H1 (cell line): ENCODE measurements around the gene LRRC49. TPM values are rescaled to one million over a fixed set of nuclear protein-coding genes. Genes with fewer than 3 reads are reported as not detected.

Experiments
- CTCF ChIA-PET: fragments of 300-600 bp; sonication (Branson Sonifier 250); formaldehyde crosslinking; loops from one replicate; lab custom pipeline; 2021; ENCODE audit not compliant: partially characterized antibody; lab: Charles Lee
- POLR2A ChIA-PET: fragments of 300-600 bp; sonication (Branson Sonifier 250); formaldehyde crosslinking; loops from one replicate; lab custom pipeline; 2021; ENCODE audit warnings: inconsistent platforms; ENCODE audit not compliant: partially characterized antibody; lab: Charles Lee
- DNase-seq, 2 experiments: peaks; one replicate each; pipeline versions ENCODE4 v3.0.0 to v3.0.0-alpha.2; 2010 to 2022; ENCODE audit warnings: low spot score in 2 of 2, low read depth in 1 of 2, mixed read lengths in 1 of 2
- FAIRE-seq: peaks from 2 replicates; lab custom pipeline; 2011; peaks lifted over from hg19 to GRCh38; lab: Jason Lieb, UNC
- H2AFZ ChIP-seq: 2 replicates; pipeline ENCODE4 v1.8.1; 2012; ENCODE audit warnings: low read length, inconsistent platforms
- H2AK5ac ChIP-seq: 2 replicates; pipeline ENCODE4 v1.6.1; 2013; ENCODE audit warnings: low read depth, low read length
- H2BK120ac ChIP-seq: replicated peaks from 2 replicates; pipeline ENCODE3; 2013; ENCODE audit warnings: low read depth, low read length, inconsistent platforms
- H2BK12ac ChIP-seq: 2 replicates; pipeline ENCODE4 v1.6.1; 2013; ENCODE audit warnings: low read depth, low read length
- H2BK15ac ChIP-seq: 2 replicates; pipeline ENCODE4 v1.6.1; 2013; ENCODE audit warnings: low read length
- H2BK20ac ChIP-seq: 2 replicates; pipeline ENCODE4 v1.6.1; 2013; ENCODE audit warnings: low read length
- H2BK5ac ChIP-seq: 2 replicates; pipeline ENCODE4 v1.6.1; 2013; ENCODE audit warnings: low read depth, low read length
- H3K14ac ChIP-seq: 2 replicates; pipeline ENCODE4 v1.6.1; 2013; ENCODE audit warnings: inconsistent platforms; ENCODE audit not compliant: insufficient read length
- H3K18ac ChIP-seq: 2 replicates; pipeline ENCODE4 v1.6.1; 2013; ENCODE audit warnings: low read length; ENCODE audit errors: extremely low read depth
- H3K23ac ChIP-seq: 2 replicates; pipeline ENCODE4 v1.6.1; 2013; ENCODE audit warnings: inconsistent platforms; ENCODE audit not compliant: insufficient read length
- H3K23me2 ChIP-seq: 2 replicates; pipeline ENCODE4 v1.6.1; 2013; ENCODE audit warnings: low read depth, low read length
- H3K27ac ChIP-seq: 2 replicates; pipeline ENCODE4 v1.6.1; 2011; ENCODE audit warnings: low read depth, low read length, inconsistent platforms
- H3K27me3 ChIP-seq, 4 experiments: replicated peaks in 1 of 4; 1 replicate in 1 of 4; 2 replicates in 3 of 4; pipeline versions ENCODE4 v1.6.1 to v1.8.1; 2011 to 2013; ENCODE audit warnings: low read length in 3 of 4, mild to moderate bottlenecking in 3 of 4, inconsistent platforms in 2 of 4, mixed read lengths in 2 of 4, moderate library complexity in 1 of 4; ENCODE audit not compliant: control insufficient read depth in 3 of 4, insufficient read depth in 3 of 4; ENCODE audit errors: extremely low read depth in 1 of 4
- H3K36me3 ChIP-seq, 4 experiments: 2 replicates each; pipeline versions ENCODE4 v1.6.1 to v1.8.1; 2011 to 2013; ENCODE audit warnings: mild to moderate bottlenecking in 4 of 4, low read length in 3 of 4, moderate library complexity in 2 of 4, control low read depth in 1 of 4, inconsistent platforms in 1 of 4; ENCODE audit not compliant: insufficient read depth in 4 of 4, control insufficient read depth in 2 of 4
- H3K4ac ChIP-seq: replicated peaks from 2 replicates; pipeline ENCODE3; 2013; ENCODE audit warnings: low read length, low read depth, mixed read lengths, inconsistent platforms; ENCODE audit not compliant: insufficient read length
- H3K4me1 ChIP-seq, 4 experiments: replicated peaks in 1 of 4; 1 replicate in 1 of 4; 2 replicates in 3 of 4; pipeline versions ENCODE4 v1.6.1 to v1.8.1; 2011 to 2013; ENCODE audit warnings: low read length in 3 of 4, inconsistent platforms in 2 of 4, mixed read lengths in 1 of 4; ENCODE audit not compliant: insufficient read depth in 4 of 4, control insufficient read depth in 3 of 4
- H3K4me2 ChIP-seq, 2 experiments: 2 replicates each; pipeline versions ENCODE4 v1.6.1 to v1.8.1; 2011 to 2013; ENCODE audit warnings: low read depth in 2 of 2, low read length in 2 of 2, control low read depth in 1 of 2, inconsistent platforms in 1 of 2, mild to moderate bottlenecking in 1 of 2; ENCODE audit not compliant: insufficient read depth in 1 of 2
- H3K4me3 ChIP-seq, 4 experiments: fragments of 200-600, 300-600 bp in 1 of 4; sonication (generic), shearing (Covaris generic), sonication (Bioruptor Twin) in 1 of 4; 2 replicates each; pipeline versions ENCODE4 v1.5.1 to v1.8.1; 2011 to 2016; ENCODE audit warnings: low read length in 4 of 4, low read depth in 3 of 4, control low read depth in 2 of 4, inconsistent platforms in 2 of 4, mild to moderate bottlenecking in 2 of 4, mixed read lengths in 1 of 4, moderate library complexity in 1 of 4; ENCODE audit not compliant: insufficient read depth in 2 of 4; ENCODE audit errors: extremely low read depth in 1 of 4
- H3K56ac ChIP-seq: replicated peaks from 2 replicates; pipeline ENCODE3; 2013; ENCODE audit warnings: low read depth, mild to moderate bottlenecking, mixed read lengths, low read length, inconsistent platforms; ENCODE audit not compliant: insufficient read length
- H3K79me1 ChIP-seq: 2 replicates; pipeline ENCODE4 v1.6.1; 2013; ENCODE audit warnings: low read depth, low read length, control low read depth
- H3K79me2 ChIP-seq, 2 experiments: 2 replicates each; pipeline versions ENCODE4 v1.6.1 to v1.8.1; 2012 to 2013; ENCODE audit warnings: low read length in 2 of 2, mild to moderate bottlenecking in 2 of 2, inconsistent platforms in 1 of 2; ENCODE audit not compliant: insufficient read depth in 2 of 2, control insufficient read depth in 1 of 2
- H3K9ac ChIP-seq, 4 experiments: replicated peaks in 1 of 4; 1 replicate in 1 of 4; 2 replicates in 3 of 4; pipeline versions ENCODE4 v1.6.1 to v1.8.1; 2011 to 2013; ENCODE audit warnings: low read depth in 3 of 4, low read length in 3 of 4, control low read depth in 2 of 4, mild to moderate bottlenecking in 2 of 4, moderate library complexity in 2 of 4, inconsistent platforms in 1 of 4; ENCODE audit errors: extremely low read depth in 1 of 4
- H3K9me3 ChIP-seq, 2 experiments: 2 replicates each; pipeline versions ENCODE4 v1.6.1 to v1.8.1; 2012 to 2013; ENCODE audit warnings: mild to moderate bottlenecking in 2 of 2, moderate library complexity in 2 of 2, control low read depth in 1 of 2, inconsistent platforms in 1 of 2, low read depth in 1 of 2, low read length in 1 of 2, mixed read lengths in 1 of 2; ENCODE audit not compliant: insufficient read depth in 2 of 2
- H4K20me1 ChIP-seq, 2 experiments: replicated peaks in 1 of 2; 2 replicates each; pipeline versions ENCODE3 to v1.8.1; 2011 to 2013; ENCODE audit warnings: inconsistent platforms in 2 of 2, low read length in 2 of 2, mild to moderate bottlenecking in 1 of 2; ENCODE audit not compliant: insufficient read depth in 2 of 2, control insufficient read depth in 1 of 2
- H4K5ac ChIP-seq: 2 replicates; pipeline ENCODE4 v1.6.1; 2013; ENCODE audit warnings: low read length, low read depth, mixed read lengths, inconsistent platforms; ENCODE audit not compliant: insufficient read length
- H4K8ac ChIP-seq: 2 replicates; pipeline ENCODE4 v1.8.0; 2013; ENCODE audit warnings: mild to moderate bottlenecking, moderate library complexity, low read length, inconsistent platforms; ENCODE audit not compliant: insufficient read depth; ENCODE audit errors: extremely low read depth
- H4K91ac ChIP-seq: replicated peaks from 2 replicates; pipeline ENCODE3; 2013; ENCODE audit warnings: low read length, mixed read lengths, inconsistent platforms; ENCODE audit not compliant: insufficient read length
- EZH2 ChIP-seq: fragments of 200-600 bp; sonication (generic); IDR thresholded peaks from 2 replicates; pipeline ENCODE4 v1.7.1; 2012; ENCODE audit warnings: low read depth, mild to moderate bottlenecking, moderate library complexity, low read length, inconsistent platforms; ENCODE audit not compliant: severe bottlenecking
- ZNF274 ChIP-seq: IDR thresholded peaks from 2 replicates; pipeline ENCODE4 v1.7.0; 2012; ENCODE audit warnings: low read length, borderline replicate concordance; ENCODE audit errors: extremely low read depth
- polyA plus RNA-seq, 7 experiments: library from polyadenylated mRNA; depleted of rRNA in 3 of 7; stranded (reverse) in 5 of 7; unstranded in 2 of 7; fragments of >200 nt in 5 of 7; fragments of 200-250 nt in 2 of 7; gene quantifications; 1 replicate in 5 of 7; 2 replicates in 1 of 7; 4 replicates in 1 of 7; pipeline versions ENCODE4 v1.2.1 to v1.2.3, GENCODE V29; 2011 to 2013; ENCODE audit warnings: missing spikeins in 2 of 7, mixed read lengths in 2 of 7
- total RNA-seq: library from RNA; stranded (reverse); fragmentation: NEBNext Ultra II Directional; extraction: Animal tissue kit (Norgen Biotek cat#: 25700); gene quantifications from 2 replicates; pipeline ENCODE4 v1.2.1, GENCODE V29; 2021

LRRC49 gene
- total and polyA plus RNA-seq, 2 of the 8 experiments (the other 6 are each of a cell fraction or from before 2014, with no cell fraction given), result 5.0 to 10.4 TPM

DNA sequence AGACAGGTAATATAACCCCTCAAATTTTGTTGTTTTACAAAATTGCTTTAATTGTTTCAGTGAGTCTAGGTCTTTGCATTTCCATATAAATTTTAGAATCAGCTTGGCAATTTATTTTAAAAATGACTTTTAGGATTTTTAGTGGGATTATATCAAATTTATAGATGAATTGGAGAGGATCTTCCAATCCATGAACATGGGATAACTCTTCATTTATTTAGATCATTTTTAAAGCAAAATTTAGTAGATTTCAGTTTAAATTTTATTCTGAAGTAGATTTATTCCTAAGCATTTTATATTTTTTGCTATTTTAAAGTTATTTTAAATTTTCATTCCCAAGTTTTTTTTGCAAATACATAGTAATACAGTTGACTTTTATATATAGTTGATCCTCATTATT, 164.5 kb downstream of the LRRC49 start:
- Histone ChIP-seq H2AK5ac (no peak overlapping the region), H3K4me1 (no peaks in the 10 kb centered on the region), H3K79me1 (no peaks in the 10 kb centered on the region), H2BK15ac (no peak overlapping the region), H3K36me3 (no peaks in the 10 kb centered on the region), H3K56ac (no peak overlapping the region), H3K18ac (no peak overlapping the region), H2BK120ac (no peak overlapping the region), H3K14ac (no peak overlapping the region), H3K4me2 (no peak overlapping the region), H3K27me3 (no peaks in the 10 kb centered on the region), H2BK20ac (no peak overlapping the region), H2AFZ (no peak overlapping the region), H3K27ac (no peak overlapping the region), H2BK5ac (no peak overlapping the region), H3K23me2 (no peaks in the 10 kb centered on the region), H2BK12ac (no peak overlapping the region), H3K79me2 (no peaks in the 10 kb centered on the region), H4K20me1 (no peaks in the 10 kb centered on the region), H3K9ac (no peak overlapping the region), H4K5ac (no peak overlapping the region), H3K4ac (no peak overlapping the region), H3K9me3 (0 out of 4 replicates have a peak, but pooled peaks cover 0 to 2% of the 10 kb centered on the region in 2 experiments), H3K23ac (no peak overlapping the region), H4K8ac (no peak overlapping the region), H3K4me3 (no peak overlapping the region), H4K91ac (no peak overlapping the region)
- POLR2A ChIA-PET, result no interaction called here
- CTCF ChIA-PET, result no interaction called here
- no peak for DNase-seq
- no peak for FAIRE-seq
- TF ChIP-seq ZNF274 (no peak), EZH2 (no peak)
